Calu3 (cell line): ENCODE data around the gene FAM149B1. TPM values are rescaled to one million over a fixed set of nuclear protein-coding genes. Genes with fewer than 3 reads are reported as not detected.

Source experiments
- Bru-seq: library from RNA; stranded (reverse); fragments of 400-500 nt; gene quantifications from one replicate; lab custom pipeline; 2021; lab: Mats Ljungman, UMichigan
- BruChase-seq, 2 experiments: library from RNA; stranded (reverse); fragments of 400-500 nt; gene quantifications; one replicate each; lab custom pipeline; 2021; lab: Mats Ljungman, UMichigan
- BruUV-seq: library from RNA; stranded (reverse); fragments of 400-500 nt; replicated peaks from 2 replicates; lab custom pipeline; 2021; lab: Mats Ljungman, UMichigan
- CTCF ChIA-PET: fragments of 300-600 bp; sonication (Branson Sonifier 250); formaldehyde crosslinking; loops from one replicate; lab custom pipeline; 2022; ENCODE audit warnings: antibody characterized with exemption; lab: Charles Lee
- DNase-seq: peaks from one replicate; pipeline ENCODE4 v3.0.0; 2022
- H3K27ac Mint-ChIP-seq: one replicate; pipeline ENCODE4 v1.8.0; 2022; ENCODE audit warnings: mixed read lengths; ENCODE audit not compliant: unreplicated experiment
- H3K27me3 Mint-ChIP-seq: one replicate; pipeline ENCODE4 v1.8.0; 2022; ENCODE audit warnings: mixed read lengths; ENCODE audit not compliant: unreplicated experiment
- H3K36me3 Mint-ChIP-seq: one replicate; pipeline ENCODE4 v1.8.0; 2022; ENCODE audit warnings: mild to moderate bottlenecking, moderate library complexity, mixed read lengths; ENCODE audit not compliant: insufficient read depth, unreplicated experiment
- H3K4me1 Mint-ChIP-seq: one replicate; pipeline ENCODE4 v1.8.0; 2022; ENCODE audit warnings: mild to moderate bottlenecking, low read depth, mixed read lengths; ENCODE audit not compliant: unreplicated experiment
- H3K4me3 Mint-ChIP-seq: one replicate; pipeline ENCODE4 v1.8.0; 2022; ENCODE audit warnings: mild to moderate bottlenecking, low read depth, moderate library complexity, mixed read lengths; ENCODE audit not compliant: unreplicated experiment
- H3K9me3 Mint-ChIP-seq: one replicate; pipeline ENCODE4 v1.8.0; 2022; ENCODE audit warnings: low read depth, mixed read lengths; ENCODE audit not compliant: unreplicated experiment
- CTCF ChIP-seq: fragments of 200-600 bp; IDR thresholded peaks from one replicate; pipeline ENCODE4 v1.8.0; 2022; ENCODE audit warnings: antibody characterized with exemption; ENCODE audit not compliant: unreplicated experiment
- intact Hi-C: fragments of 100-400 bp; cut with micrococcal nuclease; formaldehyde crosslinking; loops from one replicate; pipeline ENCODE4 v1.10.0; 2022; ENCODE audit not compliant: unreplicated experiment
- long read RNA-seq: library from polyadenylated mRNA; stranded (forward); transcript quantifications from one replicate; pipeline ENCODE4 v2.0.0, GENCODE V29; 2022
- total RNA-seq: library from RNA; stranded (reverse); gene quantifications from 2 replicates; pipeline ENCODE4 v1.2.3, GENCODE V29; 2022

The FAM149B1 gene
- total RNA-seq = 27.0 and 31.5 TPM in 2 replicates
- percentile 66 among the genes with signal in this experiment for Bru-seq, nascent RNA
- percentile 58 among the genes with signal in this experiment for BruChase-seq, experiment 1, labeled RNA remaining after a 6-hour chase
- percentile 60 among the genes with signal in this experiment for BruChase-seq, experiment 2, labeled RNA remaining after a 2-hour chase
- long read RNA-seq, full-length matches to known transcripts = 1 of 7 reads
- long read RNA-seq, partial matches to known transcripts = 2 of 7 reads
- long read RNA-seq, other reads (novel, unspliced or antisense) = 4 of 7 reads

DNA sequence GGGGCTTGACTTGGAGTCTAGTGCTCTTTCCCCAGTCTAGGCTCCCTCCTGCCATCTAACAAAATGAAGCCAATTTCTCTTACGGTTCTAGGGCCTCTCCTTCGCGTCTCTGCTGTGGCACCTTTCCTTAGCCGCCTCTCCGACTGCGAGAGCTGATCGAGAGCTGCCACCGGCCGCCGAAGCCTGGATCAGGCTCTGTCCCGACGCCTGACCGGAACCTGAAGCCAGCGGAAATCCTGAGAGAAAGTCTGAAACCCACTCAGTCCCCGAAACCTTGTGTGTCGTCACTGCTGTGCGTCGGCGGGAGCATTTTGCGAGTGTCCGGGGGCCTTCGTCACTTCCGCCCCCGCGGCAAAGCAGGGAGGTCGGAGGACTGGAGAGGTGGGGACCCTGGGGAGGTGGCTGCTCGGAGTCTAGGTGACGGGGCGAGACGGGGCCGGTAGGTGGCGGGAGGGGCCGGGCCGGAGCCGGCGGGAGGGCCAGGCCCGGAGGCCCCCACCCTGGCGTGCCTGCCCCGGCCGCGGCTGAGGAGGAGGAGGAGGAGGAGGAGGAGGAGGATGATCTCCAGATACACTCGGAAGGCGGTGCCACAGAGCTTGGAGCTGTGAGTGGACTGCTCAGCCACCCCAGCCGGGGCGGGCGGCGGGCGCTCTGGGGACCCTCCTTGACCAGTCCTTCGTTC is at the start of gene FAM149B1, which contains the start of gene ECD:
TSS of gene FAM149B1 (plus strand) at position 337 of the 682 bp plus-strand sequence. CDS start at position 558, 221 bp downstream.
TSS of gene ECD (minus strand) at position 226 of the 682 bp plus-strand sequence. CDS start 4,071 bp downstream, outside the sequence.
- Mint-ChIP-seq H3K27me3 (no peaks in the 10 kb centered on the region), H3K36me3 (peaks cover 35% of the 10 kb centered on the region), H3K4me1 (peaks cover 17% of the 10 kb centered on the region), H3K27ac (peak within 1 kb of the TSS; percentile 100), H3K4me3 (peak within 1 kb of the TSS; percentile 100), H3K9me3 (no peaks in the 10 kb centered on the region)
- CTCF ChIA-PET = interaction anchor here (2.2 kb wide), 1 partner anchor 72 kb away, joined by 7 read pairs; the partner anchor contains the start of gene P4HA1
- BruUV-seq = no TSS peak
- DNase-seq = peak; percentile 96
- peak; percentile 53 for TF ChIP-seq CTCF
- intact Hi-C loops = no loop called here

DNA sequence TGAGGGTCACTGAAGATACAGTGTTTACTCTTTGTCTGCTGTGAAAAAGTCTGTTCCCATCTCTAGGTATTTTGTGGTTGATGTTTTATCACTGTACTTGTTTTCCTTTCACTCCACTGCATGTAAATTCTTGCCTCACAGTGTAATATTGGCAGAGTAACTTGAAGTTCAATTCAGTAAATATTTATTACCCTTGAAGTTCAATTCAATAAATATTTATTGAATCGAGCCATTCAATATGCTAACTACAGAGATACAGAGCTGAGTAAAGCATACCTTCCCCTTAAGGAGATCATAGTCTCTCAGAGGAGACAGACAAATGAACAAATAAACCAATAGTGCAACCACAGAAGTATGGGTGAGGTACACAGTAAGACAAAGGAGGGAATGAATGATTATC is 48.5 kb upstream of the FAM149B1 start:
- H3K4me3 Mint-ChIP-seq = no peak overlapping the region
- no peak overlapping the region for H3K27ac Mint-ChIP-seq
- no peak for TF ChIP-seq CTCF
- no peaks in the 10 kb centered on the region for H3K4me1 Mint-ChIP-seq
- no peaks in the 10 kb centered on the region for H3K27me3 Mint-ChIP-seq
- peaks cover 13% of the 10 kb centered on the region for H3K36me3 Mint-ChIP-seq
- H3K9me3 Mint-ChIP-seq = no peaks in the 10 kb centered on the region
- intact Hi-C loops = no loop called here
- no peak for DNase-seq
- BruUV-seq = no TSS peak
- CTCF ChIA-PET = interaction anchor here (0.6 kb wide), 1 partner anchor 30 kb away, joined by 4 read pairs; no protein-coding TSS in a partner anchor

DNA sequence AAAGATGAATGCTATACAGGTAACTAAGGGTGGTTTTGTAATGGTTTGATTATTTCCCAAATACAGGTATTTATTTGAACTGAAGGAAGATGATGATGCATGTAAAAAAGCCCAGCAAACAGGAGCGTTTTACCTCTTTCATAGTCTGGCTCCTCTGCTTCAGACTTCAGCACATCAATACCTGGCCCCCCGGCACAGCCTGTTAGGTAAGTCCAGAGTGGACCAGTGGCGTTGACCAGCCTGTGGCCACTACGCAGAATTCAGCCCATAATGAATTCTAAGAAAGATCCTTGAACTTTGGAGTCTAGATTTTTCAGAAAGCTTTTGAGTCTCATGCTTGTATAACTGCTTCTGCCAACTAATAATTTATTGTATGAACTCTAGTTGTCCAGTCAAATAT is 48.0 kb upstream of the FAM149B1 start:
- Mint-ChIP-seq H3K4me3 (no peak overlapping the region), H3K9me3 (no peaks in the 10 kb centered on the region), H3K27me3 (no peaks in the 10 kb centered on the region), H3K36me3 (peaks cover 14% of the 10 kb centered on the region), H3K27ac (no peak overlapping the region), H3K4me1 (no peaks in the 10 kb centered on the region)
- intact Hi-C loops = no loop called here
- no peak for DNase-seq
- BruUV-seq = no TSS peak
- no peak for TF ChIP-seq CTCF
- CTCF ChIA-PET = no interaction called here

DNA sequence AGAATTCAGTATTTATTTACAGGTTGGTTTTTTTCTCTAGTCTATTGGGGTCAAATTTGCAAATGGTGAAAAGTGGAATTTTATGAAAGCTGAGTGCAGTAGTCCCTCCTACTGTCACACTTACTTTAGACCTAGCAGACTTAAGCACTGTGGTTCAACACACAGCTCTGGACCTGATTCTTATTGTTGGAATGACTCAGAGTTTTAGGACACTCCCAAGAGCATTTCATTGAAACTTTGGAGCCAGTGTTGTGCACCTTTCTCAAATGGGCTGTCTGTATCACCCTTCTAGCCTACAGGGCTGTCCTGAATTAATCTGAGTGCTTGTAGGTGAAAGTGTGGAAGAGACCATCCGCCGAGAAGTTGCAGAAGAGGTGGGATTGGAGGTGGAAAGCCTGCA is 41.6 kb upstream of the FAM149B1 start:
- intact Hi-C loops = no loop called here
- no TSS peak for BruUV-seq
- Mint-ChIP-seq H3K27ac (no peak overlapping the region), H3K27me3 (no peaks in the 10 kb centered on the region), H3K36me3 (peaks cover 44% of the 10 kb centered on the region), H3K4me3 (no peak overlapping the region), H3K9me3 (no peaks in the 10 kb centered on the region), H3K4me1 (peaks cover 8% of the 10 kb centered on the region)
- CTCF ChIA-PET = no interaction called here
- no peak for DNase-seq
- TF ChIP-seq CTCF = no peak
